Occipital lobe (tissue), 2 donors: ENCODE results near the gene BIRC2. TPM values are rescaled to one million over a fixed set of nuclear protein-coding genes. Genes with fewer than 3 reads are reported as not detected.
"Not testable (repeated sequence)": the region's sequence is repeated elsewhere in the genome, so short reads cannot be mapped to it uniquely, and the experiment has no call there.

Experiments
- DNase-seq: peaks from one replicate; lab custom pipeline; 2025; lab: John Stamatoyannopoulos, UW
- total RNA-seq: library from RNA; depleted of rRNA; stranded (reverse); fragments of >200 nt; gene quantifications from one replicate; pipeline ENCODE4 v1.2.3, GENCODE V29; 2014

Gene BIRC2
- total RNA-seq = 160 TPM

DNA sequence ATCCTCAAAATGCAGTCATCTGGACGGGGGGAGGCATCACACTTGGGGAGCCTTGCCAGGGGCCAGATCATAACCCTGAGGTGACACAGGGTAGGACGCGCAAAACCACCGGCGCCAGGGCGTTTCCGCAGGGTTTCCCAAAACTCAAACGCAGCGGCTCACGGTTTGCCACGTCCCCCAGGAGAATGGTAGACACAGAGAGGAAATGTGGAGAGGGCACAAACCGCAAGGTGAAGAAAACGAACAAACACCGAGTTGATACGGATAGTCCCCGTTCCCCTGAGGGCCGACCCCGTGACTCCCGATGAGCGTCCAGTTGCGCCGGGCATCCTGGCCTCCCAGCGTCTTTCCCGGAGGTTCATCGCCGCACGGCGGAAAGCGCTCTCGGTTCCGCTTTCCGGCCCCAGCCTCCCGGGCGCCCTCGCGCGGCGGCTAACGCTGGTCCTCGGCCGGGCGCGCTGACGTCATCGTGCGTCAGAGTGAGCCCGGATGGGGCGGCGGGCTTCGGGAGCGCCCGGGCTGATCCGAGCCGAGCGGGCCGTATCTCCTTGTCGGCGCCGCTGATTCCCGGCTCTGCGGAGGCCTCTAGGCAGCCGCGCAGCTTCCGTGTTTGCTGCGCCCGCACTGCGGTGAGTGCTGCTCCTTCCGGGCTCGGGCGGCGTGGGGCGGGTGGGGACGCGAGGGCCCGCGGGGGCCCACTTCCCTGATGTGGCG is at the start of gene BIRC2:
Gene BIRC2 (plus strand): TSS at position 467 of the 714 bp plus-strand sequence. CDS start 2,641 bp downstream, outside the sequence.
- peak; percentile 87 for DNase-seq

DNA sequence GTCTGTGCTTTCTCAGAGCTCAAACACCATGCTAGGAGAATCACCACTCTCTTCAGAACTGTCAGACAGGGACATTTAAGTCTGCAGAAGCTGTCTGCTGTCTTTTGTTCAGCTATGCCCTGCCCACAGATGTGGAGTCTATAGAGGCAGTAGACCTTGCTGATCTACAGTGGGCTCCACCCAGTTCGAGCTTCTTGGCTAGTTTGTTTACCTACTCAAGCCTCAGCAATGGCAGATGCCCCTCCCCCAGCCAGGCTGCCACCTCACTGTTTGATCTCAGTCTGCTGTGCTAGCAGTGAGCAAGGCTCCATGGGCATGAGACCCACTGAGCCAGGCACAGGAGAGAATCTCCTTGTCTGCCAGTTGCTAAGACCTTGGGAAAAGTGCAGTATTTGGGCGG is 46.2 kb upstream of the BIRC2 start:
- not testable (repeated sequence) for DNase-seq

DNA sequence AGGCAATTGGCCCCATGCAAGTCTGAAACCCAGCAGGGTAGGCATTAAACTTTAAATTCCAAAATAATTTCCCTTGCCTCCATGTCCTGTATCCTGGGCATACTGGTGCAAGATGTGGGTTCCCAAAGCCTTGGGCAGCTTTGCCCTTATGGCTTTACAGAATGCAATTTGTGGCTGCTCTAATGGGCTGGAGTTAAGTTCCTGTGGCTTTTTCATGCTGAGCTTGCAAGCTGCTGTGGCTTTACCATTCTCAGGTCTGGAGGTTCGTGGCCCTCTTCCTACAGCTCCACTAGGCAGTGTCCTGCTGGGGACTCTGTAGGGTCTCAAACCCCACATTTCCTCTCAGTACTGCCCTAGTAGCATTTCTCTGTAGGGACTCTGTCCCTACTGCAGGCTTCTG is 44.8 kb upstream of the BIRC2 start:
- DNase-seq = no peak

DNA sequence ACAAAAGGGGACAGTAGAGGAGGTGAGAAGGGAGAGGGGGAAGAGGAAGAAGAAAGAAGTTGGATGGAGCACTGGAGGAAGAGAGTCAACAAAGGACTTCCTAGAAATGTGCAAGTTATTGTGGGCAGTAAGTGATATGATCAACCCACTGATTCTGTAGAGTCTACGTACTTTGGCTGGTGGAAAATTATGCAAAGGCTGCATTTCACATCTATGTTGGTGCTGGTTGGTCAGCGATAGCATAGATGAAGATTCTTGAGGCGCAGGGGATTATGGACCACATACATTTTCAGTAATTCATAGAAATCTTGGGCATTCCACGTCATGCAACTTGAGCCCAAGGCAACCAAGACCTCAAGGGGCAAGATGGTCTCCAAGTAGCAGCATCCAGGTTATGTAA is 42.3 kb upstream of the BIRC2 start:
- no peak for DNase-seq

DNA sequence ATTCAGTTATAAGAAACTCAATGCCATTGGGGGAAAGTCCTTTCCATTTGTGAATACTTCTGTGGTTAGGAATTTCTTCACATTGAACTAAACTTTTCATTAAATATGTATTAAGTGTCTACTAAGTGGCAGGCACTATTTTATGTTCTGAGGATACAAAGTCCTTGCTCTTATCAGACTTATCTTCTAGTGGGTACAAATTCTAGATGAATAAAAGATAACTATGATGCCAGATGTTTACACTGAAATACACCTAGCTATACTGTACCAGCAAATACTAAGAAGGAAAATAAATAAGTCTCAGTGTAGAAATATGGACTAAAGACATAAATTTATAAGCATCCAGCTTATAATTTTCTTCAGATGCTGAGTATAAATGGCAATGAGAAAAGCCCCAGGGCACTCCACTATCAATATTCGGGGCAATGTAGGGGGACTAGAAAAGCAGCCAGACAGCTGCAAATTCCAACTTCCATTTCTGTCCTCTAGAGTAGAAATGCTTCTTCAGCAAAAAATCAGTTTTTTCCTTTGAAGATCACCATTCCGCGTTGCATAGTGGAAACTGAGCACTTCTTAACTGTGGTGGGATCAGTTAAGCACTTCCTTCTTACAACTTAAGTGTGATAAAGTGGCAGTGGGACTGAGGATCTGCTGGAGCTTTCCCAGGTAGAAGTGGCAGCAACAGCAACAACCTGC is 41.5 kb upstream of the BIRC2 start:
- DNase-seq = no peak

DNA sequence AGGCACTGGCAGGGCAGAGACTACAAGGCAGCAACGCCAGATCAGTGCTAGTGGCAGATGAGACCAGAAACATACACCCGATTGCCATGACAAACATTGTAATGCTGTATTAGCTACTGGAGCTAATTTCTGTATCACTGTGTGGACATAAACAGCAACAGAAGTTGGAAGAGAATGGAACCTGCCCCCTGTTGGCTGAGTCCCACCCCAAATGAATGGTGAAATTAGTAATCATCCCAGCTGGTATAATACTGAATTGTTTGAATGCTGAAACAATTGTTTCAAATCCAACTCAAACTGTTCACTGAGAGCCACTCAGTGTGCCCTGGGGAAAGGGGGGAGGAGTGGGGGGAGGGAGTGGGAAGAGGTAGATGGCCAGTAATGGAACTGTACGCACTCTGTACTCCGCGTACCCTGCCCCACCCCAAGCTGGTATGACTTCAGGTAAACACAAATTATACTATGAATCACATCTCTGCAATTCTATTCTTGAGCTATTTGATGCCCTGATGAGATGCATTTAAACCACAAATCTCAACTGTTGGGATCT is 40.9 kb upstream of the BIRC2 start:
- no peak for DNase-seq

DNA sequence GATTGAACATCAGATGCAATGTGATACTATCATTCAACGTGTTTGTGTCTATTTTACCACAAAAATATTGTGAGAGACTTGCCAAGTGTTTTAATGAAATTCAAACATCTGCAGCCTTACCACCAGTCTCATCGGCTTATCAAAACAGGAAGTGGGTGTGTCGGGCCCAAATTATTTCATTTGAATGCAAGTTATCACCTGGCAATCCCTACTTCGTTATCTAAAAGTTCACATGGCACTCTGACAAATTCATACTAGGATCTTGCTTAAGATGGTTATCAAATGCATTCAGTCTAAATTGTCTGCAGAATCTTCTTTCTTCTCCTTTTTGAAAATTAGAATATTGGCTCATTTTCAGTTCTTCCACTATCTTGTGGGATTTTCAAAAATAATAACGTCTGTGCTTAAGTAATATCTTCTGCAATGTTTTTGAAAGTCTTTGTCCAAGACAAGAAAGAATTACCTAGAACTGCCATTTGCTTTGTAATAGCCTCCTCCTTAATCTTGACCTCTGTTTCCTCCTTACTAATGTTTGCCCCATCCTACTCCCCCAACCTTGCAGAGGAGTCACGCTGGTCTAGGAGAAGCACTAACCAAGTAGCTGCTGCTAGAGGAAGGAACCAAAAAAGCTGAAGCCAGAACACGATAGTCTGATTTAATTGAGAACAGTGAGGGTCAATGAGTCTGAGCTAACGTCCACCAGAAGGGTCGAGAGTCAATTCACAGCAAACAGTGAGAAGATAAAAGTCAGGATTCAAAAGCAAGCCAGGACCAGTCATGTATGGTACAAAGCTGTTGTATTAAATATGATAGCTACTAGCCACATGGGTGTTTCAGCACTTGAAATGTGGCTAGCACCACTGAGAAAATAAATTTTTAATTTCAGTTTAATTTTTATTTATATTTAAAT is 39.9 kb upstream of the BIRC2 start:
- DNase-seq = no peak

DNA sequence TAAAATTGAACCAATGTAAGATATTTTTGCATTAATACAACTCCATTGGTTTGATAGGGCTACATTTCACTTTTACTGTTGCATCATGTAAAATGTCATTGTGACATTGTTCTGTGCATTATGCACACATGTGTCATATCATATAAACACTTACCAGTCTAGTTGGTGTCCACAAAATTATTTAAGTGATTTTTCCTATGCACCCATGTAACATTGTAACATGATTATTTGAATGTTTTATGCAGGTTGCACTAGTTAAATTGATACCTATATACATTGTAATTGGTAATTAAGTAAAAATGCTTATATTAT is 39.3 kb upstream of the BIRC2 start:
- DNase-seq = no peak

DNA sequence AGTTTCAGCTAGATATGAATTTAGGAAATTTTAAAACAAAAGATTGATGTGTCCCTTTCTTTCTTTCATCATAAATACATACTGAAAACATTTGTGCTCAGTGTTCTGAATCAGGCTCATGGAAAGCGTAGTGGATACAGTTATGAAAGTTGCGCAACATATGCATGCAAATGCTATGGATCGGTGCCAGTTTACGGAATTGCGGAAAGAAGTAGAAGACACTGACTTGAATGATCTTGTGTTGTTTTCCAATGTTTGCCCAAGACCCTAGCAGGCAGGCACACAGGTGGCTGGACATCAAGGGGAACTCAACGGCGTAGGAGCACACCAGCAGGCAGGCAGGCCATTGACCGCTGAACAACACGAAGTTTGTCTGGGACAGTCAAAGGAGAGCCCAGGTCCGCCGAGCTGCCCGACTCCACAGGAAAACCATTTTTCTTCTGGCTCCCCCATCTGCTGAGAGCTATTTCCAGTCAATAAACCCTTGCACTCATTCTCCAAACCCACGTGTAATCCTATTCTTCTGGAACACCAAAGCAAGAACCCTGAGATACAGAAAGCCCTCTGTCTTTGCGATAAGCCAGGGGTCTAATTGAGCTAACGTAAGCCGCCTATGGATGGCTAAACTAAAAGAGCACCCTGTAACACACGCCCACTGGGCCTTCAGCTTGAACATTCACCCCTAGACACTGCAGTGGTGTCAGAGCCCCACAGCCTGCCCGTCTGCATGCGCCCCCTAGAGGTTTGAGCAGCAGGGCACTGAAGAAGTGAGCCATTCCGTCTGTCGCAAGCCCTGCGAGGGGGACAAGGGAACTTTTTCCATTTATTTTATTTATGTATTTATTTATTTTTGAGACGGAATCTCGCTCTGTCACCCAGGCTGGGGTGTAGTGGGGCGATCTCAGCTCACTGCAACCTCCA is 37.1 kb upstream of the BIRC2 start:
- DNase-seq = no peak

DNA sequence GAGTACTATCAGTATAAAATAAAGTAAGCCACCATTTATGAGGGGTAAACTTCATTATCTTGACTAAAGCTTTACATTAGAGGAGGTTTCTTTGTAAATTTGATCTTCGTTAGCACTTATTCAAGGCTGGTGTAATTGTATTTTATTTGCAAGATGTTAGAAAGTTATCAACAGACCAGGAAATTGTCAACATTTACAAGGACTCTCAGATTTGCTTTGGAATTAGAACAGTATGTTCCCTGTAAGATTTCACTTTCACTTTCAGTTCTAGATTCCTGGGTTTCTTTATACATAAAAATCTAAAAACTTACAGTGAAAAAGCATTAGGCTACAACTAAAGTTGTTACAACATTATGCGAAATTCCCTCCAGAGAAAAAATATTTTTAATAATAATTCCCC is 34.3 kb upstream of the BIRC2 start:
- no peak for DNase-seq

DNA sequence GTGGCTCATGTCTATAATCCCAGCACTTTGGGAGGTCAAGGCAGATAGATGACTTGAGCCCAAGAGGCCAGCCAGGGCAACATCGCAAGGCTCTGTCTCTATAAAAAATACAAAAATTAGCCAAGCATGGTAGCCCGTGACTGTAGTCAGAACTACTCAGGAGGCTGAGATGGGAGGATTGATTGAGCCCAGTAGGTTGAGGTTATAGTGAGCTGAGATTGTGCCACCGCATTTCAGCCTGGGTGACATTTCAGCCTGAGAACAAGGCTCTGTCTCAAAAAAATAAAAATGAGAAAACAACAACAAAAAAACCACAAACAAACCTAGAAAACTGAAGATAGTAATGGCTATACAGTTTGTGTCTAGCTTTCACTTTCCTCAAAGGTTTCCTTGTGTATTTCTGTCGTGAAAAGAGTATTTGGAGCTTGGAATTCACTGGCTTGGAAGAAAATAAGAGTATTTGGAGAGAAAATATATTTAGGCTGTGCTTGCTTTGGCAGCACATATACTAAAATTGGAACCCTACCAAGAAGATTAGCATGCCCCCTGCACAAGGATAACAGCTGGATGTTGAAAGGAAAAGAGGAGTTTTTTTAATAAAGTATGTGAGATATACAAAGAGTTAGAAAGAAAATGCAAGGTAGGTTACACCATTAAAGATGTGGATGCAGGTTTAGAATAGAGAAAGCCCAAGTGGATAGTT is 33.6 kb upstream of the BIRC2 start:
- no peak for DNase-seq

DNA sequence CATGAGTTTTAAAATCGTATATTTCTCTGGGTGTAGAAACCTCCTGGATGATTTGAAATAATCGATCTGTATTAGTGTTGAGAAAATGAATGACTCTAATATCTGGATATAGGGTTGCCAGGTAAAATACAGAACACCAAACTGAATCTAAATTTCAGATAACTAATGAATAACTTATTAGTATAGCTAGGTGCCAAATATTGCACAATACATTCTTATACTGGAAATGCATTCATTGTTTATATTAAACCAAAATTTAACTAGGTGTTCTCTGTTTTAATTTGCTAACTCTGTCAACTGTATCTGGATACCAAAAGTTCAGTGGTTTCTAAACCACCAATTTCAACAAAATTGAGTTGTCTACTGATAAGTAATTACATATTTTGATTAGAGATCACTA is 32.2 kb upstream of the BIRC2 start:
- DNase-seq = no peak

DNA sequence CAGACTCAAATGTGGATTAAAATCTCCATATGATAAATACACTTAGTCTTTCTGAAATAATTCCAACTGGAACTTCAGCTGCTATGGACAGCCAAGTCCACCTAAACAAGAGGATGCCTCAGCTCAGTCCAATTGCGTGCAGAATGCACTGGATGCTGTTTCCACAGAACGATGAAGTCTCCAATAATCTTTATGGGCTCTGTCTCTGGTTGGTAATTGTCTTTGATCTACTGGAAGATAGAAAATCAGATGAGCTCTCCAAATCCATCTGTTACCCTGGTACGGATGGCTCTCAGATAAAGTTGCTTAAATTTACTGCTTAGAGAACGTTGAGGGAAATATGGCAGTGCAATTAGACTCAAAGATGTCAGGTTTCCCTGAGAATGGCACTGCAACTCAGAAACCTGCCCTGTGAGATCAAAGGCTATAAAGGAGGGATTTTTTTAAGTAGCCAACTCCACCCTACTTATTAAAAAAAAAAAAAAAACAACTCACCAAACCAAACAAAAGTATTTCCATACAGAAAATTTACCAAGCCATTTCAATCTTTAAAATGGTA is 30.6 kb upstream of the BIRC2 start:
- DNase-seq = no peak

DNA sequence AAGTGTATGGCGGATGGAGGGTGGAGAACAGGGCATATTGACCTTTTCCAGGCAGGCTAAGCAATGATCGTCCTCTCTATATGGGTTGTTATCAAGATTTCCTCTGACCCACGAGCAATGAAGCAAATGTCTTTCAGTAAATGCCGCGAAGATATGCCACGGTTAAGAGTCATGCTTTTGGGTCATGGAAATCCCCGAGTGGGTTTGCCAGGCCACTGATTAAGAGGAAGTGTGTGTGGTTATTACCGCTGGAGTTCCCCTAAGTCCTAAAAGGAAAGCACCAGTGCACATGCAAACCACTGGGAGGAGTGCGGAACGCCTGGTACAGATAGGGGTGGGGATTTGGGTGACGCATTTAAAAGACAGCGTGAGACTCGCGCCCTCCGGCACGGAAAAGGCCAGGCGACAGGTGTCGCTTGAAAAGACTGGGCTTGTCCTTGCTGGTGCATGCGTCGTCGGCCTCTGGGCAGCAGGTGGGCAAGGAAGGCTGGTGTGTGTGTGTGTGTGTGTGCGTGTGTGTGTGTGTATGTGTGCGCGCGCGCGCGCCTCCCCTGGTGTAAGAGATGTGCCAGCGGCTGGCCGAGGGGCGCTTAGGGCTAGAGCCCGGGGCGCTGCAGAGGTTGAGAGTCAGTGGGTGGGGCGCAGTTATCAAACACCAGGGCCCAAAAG is 29.8 kb upstream of the BIRC2 start, which contains the start of gene BIRC3:
Gene BIRC3 (plus strand): TSS at position 386 of the 669 bp plus-strand sequence. CDS start 7,026 bp downstream, outside the sequence.
- DNase-seq = peak; percentile 33

DNA sequence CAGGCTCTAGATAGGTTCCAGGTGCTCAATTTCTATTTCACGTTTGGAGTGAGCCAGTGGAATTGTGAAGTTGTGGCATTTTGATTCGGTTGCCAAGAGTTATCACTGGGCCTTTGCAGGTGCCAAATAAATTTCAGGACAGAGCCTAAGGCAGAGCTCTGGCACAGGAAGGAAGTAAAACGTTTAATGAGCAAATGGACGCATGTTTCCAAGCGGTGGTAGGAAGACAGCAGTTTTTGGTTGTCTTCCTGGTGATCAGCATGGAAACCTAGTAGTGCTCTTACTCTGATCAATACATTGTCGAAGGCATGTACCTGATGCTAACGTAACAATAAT is 29.3 kb upstream of the BIRC2 start:
- DNase-seq = no peak

DNA sequence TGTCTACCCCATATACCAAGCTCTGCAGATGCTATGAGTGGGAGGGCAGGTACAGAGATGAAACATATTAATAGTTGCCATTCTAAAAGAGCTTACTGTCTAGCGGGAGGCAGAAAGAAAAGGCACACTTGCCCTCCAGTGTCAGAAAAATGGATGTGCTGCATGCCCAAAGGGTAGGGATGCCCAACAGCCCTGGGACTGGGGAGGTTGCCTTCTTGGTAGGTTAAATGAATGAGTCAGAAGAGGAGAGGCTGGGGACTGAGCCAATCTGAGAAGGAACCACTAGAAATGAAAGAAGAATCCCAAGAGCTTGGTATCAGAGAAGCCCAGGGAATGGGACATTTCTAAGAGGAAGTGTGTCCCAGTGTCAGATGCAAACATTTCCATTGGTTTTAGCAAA is 28.5 kb upstream of the BIRC2 start:
- no peak for DNase-seq

DNA sequence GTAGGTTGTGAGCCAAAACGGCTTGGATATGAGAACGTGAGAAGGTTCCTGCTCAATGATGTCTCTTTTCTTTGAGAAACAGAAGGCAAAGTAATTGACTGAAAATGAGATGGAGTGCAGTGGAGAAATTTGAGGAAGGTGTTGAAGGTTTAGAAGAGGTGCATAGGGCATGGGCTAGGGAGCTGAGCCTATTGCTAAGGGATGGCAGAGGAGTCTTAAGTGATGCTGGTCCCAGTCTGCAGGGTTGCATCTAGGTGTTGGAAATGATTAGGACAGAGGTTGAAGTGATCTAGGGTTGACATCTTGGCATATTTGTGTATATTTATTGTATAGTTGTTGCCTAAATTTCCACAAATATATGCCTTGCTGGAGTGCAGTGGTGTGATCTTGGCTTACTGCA is 27.5 kb upstream of the BIRC2 start:
- no peak for DNase-seq

DNA sequence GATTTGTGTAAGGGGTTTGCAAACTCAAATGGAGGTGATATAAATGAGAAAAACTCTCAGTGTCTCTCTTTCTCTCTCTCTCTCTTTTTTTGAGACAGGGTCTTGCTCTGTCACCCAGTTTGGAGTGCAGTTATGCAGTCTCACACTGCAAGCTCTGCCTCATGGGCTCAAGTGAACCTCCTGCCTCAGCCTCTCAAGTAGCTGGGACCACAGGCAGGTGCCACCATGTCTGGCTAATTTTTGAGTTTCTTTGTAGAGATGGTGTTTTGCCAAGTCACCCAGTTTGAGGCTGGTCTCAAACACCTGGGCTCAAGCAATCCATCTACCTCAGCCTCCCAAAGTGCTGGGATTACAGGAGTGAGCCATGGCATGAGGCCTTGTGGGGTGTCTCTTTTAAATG is 26.8 kb upstream of the BIRC2 start:
- no peak for DNase-seq

DNA sequence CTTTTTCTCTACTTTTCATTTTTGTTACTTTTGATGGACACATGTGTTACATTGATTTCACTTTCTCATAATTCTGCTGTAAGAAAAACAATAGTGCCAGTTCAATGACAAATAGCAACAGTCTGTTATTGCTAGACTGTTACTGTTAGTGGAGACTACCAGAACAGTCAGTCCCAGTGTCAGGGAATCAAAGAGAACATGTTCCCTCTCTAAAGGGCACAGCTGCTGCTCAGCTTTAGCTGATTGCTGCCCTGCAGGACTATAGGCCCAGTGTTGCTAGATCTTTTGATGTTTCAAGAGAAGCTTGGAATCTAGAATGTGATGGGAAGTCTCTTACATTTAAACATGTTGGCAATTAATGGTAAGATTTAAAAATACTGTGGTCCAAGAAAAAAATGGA is 26.3 kb upstream of the BIRC2 start:
- DNase-seq = no peak
